Fibroblast of skin of left biceps (primary cell): ENCODE data around the gene TFEB.
"Not testable (repeated sequence)": the region's sequence is repeated elsewhere in the genome, so short reads cannot be mapped to it uniquely, and the experiment has no call there.

Experiments used
- DNase-seq, 2 experiments: peaks; one replicate each; pipeline ENCODE4 v3.0.0-alpha.2; 2013; ENCODE audit warnings: low read depth in 2 of 2

The TFEB gene

GRCh38 chr6:41766043-41766664 lies 30.7 kb upstream of the TFEB start:
- DNase-seq: not testable (repeated sequence)

GRCh38 chr6:41763470-41763869 lies 28.1 kb upstream of the TFEB start:
- no peak for DNase-seq

GRCh38 chr6:41759905-41760579 lies 24.6 kb upstream of the TFEB start:
- no peak for DNase-seq

- no peak for DNase-seq
Measured at GRCh38 chr6:41759106-41759904, 23.9 kb upstream of the TFEB start.

- DNase-seq: no peak
Measured at GRCh38 chr6:41758641-41759035, 23.2 kb upstream of the TFEB start.

GRCh38 chr6:41757931-41758640 lies 22.7 kb upstream of the TFEB start:
- no peak for DNase-seq

- no peak for DNase-seq
Measured at GRCh38 chr6:41757271-41757670, 21.9 kb upstream of the TFEB start.

GRCh38 chr6:41756354-41756753 lies 20.9 kb upstream of the TFEB start:
- no peak for DNase-seq

GRCh38 chr6:41755895-41756294 lies 20.5 kb upstream of the TFEB start:
- no peak for DNase-seq

- DNase-seq: no peak
Measured at GRCh38 chr6:41750374-41750773, 15.0 kb upstream of the TFEB start.

GRCh38 chr6:41748542-41748941 lies 13.1 kb upstream of the TFEB start:
- DNase-seq: no peak

- DNase-seq: no peak
Measured at GRCh38 chr6:41748102-41748477, 12.7 kb upstream of the TFEB start.

GRCh38 chr6:41747256-41748101 lies 12.1 kb upstream of the TFEB start, which contains the start of gene PGC:
TSS of gene PGC (minus strand) at chr6:41747397. CDS start at chr6:41747334, 63 bp downstream.
- no peak for DNase-seq

- DNase-seq: no peak
Measured at GRCh38 chr6:41746107-41746506, 10.7 kb upstream of the TFEB start.

GRCh38 chr6:41744236-41744787 lies 8.9 kb upstream of the TFEB start:
- no peak for DNase-seq

- no peak for DNase-seq
Measured at GRCh38 chr6:41743406-41744235, 8.2 kb upstream of the TFEB start.

- no peak for DNase-seq
Measured at GRCh38 chr6:41741625-41742490, 6.5 kb upstream of the TFEB start.

- DNase-seq: no peak
Measured at GRCh38 chr6:41740366-41741162, 5.2 kb upstream of the TFEB start.
